Measurements from ENCODE around the gene FCAMR. TPM values are rescaled to one million over a fixed set of nuclear protein-coding genes. Genes with fewer than 3 reads are reported as not detected.

FCAMR gene
- total RNA-seq, 2 donors from 2014 or later = not detected

- Histone ChIP-seq H3K27me3 (no peaks in the 10 kb centered on the region), H3K9me3 (no peaks in the 10 kb centered on the region), H3K4me1 (no peaks in the 10 kb centered on the region), H3K27ac (no peak overlapping the region), H3K36me3 (no peaks in the 10 kb centered on the region), H3K4me3 (no peak overlapping the region)
- TF ChIP-seq CTCF (IDR thresholded peaks at IDR 0.05) = no peak
- DNase-seq (ENCODE audit: low spot score) = no peak
Measured at GRCh38 chr1:207015791-207016190, 45.5 kb upstream of the FCAMR start.

GRCh38 chr1:207014728-207015127, 44.5 kb upstream of the FCAMR start:
- no peak overlapping the region for H3K27ac ChIP-seq

GRCh38 chr1:207013321-207014085, 43.2 kb upstream of the FCAMR start:
- no peak overlapping the region for H3K27ac ChIP-seq
- no peaks in the 10 kb centered on the region for H3K36me3 ChIP-seq
- DNase-seq (ENCODE audit: low spot score) = no peak
- H3K9me3 ChIP-seq = no peaks in the 10 kb centered on the region
- no peaks in the 10 kb centered on the region for H3K27me3 ChIP-seq
- no peaks in the 10 kb centered on the region for H3K4me1 ChIP-seq
- no peak for TF ChIP-seq CTCF (IDR thresholded peaks at IDR 0.05)
- no peak overlapping the region for H3K4me3 ChIP-seq

More at GRCh38 chr1:207014728-207015127, 44.5 kb upstream of the FCAMR start:
- TF ChIP-seq CTCF (IDR thresholded peaks at IDR 0.05) = no peak
- H3K27me3 ChIP-seq = no peaks in the 10 kb centered on the region
- no peaks in the 10 kb centered on the region for H3K36me3 ChIP-seq
- H3K4me1 ChIP-seq = no peaks in the 10 kb centered on the region
- H3K4me3 ChIP-seq = no peak overlapping the region
- H3K9me3 ChIP-seq = no peaks in the 10 kb centered on the region
- no peak for DNase-seq (ENCODE audit: low spot score)

GRCh38 chr1:207010726-207011125, 40.5 kb upstream of the FCAMR start:
- no peak overlapping the region for H3K27ac ChIP-seq
- H3K4me3 ChIP-seq = no peak overlapping the region
- TF ChIP-seq CTCF (IDR thresholded peaks at IDR 0.05) = no peak
- H3K9me3 ChIP-seq = no peaks in the 10 kb centered on the region
- no peaks in the 10 kb centered on the region for H3K4me1 ChIP-seq
- H3K36me3 ChIP-seq = no peaks in the 10 kb centered on the region
- no peak for DNase-seq (ENCODE audit: low spot score)
- H3K27me3 ChIP-seq = no peaks in the 10 kb centered on the region

- Histone ChIP-seq H3K9me3 (no peaks in the 10 kb centered on the region), H3K27ac (no peak overlapping the region), H3K4me1 (no peaks in the 10 kb centered on the region), H3K27me3 (no peaks in the 10 kb centered on the region), H3K4me3 (no peak overlapping the region), H3K36me3 (no peaks in the 10 kb centered on the region)
- DNase-seq (ENCODE audit: low spot score) = no peak
- no peak for TF ChIP-seq CTCF (IDR thresholded peaks at IDR 0.05)
Measured at GRCh38 chr1:207009945-207010344, 39.7 kb upstream of the FCAMR start.
